Chondrocyte (in vitro differentiated cells): ENCODE results near the gene SEMA3A. TPM values are rescaled to one million over a fixed set of nuclear protein-coding genes. Genes with fewer than 3 reads are reported as not detected.
A peak's percentile ranks its signal among the peaks of the same experiment; 100 is the strongest.

ENCODE experiments used
- DNase-seq: peaks from one replicate; pipeline ENCODE4 v3.0.0; 2021; ENCODE audit warnings: mixed read lengths, low spot score
- H3K27ac Mint-ChIP-seq: one replicate; pipeline ENCODE4 v1.8.0; 2021; ENCODE audit warnings: mild to moderate bottlenecking, moderate library complexity, mixed read lengths; ENCODE audit not compliant: unreplicated experiment
- H3K27me3 Mint-ChIP-seq: 2 replicates; pipeline ENCODE4 v1.8.0; 2021; ENCODE audit warnings: low read depth, mixed read lengths
- H3K36me3 Mint-ChIP-seq: 2 replicates; pipeline ENCODE4 v1.8.0; 2021; ENCODE audit warnings: low read depth, mixed read lengths
- H3K4me1 Mint-ChIP-seq: 2 replicates; pipeline ENCODE4 v1.8.0; 2021; ENCODE audit warnings: low read depth, mild to moderate bottlenecking, mixed read lengths
- H3K4me3 Mint-ChIP-seq: one replicate; pipeline ENCODE4 v1.8.0; 2021; ENCODE audit warnings: mild to moderate bottlenecking, moderate library complexity, mixed read lengths; ENCODE audit not compliant: unreplicated experiment
- H3K9me3 Mint-ChIP-seq: 2 replicates; pipeline ENCODE4 v1.8.0; 2021; ENCODE audit warnings: low read depth, mixed read lengths
- CTCF ChIP-seq: fragments of 200-600 bp; sonication (generic); IDR thresholded peaks from 2 replicates; pipeline ENCODE4 v1.5.0; 2021; ENCODE audit warnings: antibody characterized with exemption, mild to moderate bottlenecking, moderate library complexity
- total RNA-seq: library from RNA; stranded (reverse); gene quantifications from 3 replicates; pipeline ENCODE4 v1.2.1, GENCODE V29; 2021

Gene SEMA3A
- total RNA-seq, 1 donor from 2014 or later = 0.65 TPM

GRCh38 chr7:84040355-84040754 lies 154.2 kb downstream of the SEMA3A start:
- H3K27me3 Mint-ChIP-seq = no peaks in the 10 kb centered on the region
- H3K36me3 Mint-ChIP-seq = no peaks in the 10 kb centered on the region
- H3K4me1 Mint-ChIP-seq = peaks cover 21% of the 10 kb centered on the region
- no peak overlapping the region for H3K4me3 Mint-ChIP-seq
- no peaks in the 10 kb centered on the region for H3K9me3 Mint-ChIP-seq
- H3K27ac Mint-ChIP-seq = no peak overlapping the region
- no peak for TF ChIP-seq CTCF
- no peak for DNase-seq

DNA sequence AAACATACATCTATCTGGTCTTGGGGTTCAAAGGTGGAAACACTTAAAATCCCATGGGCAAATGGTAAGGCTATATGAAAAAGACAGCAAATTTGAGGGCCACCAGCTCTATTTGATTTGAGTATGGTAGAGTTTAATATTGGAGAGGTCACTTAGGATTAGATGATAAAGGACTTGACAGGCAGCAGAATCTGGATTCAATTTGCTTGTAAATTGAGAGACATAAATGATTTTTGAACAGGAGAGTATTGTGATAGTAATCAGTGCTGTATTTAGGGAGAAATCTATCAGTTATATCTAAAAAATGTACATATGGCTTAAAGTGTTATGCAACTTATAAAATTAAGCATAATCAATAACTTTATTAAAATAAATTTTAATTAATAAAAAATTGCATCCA lies 155.2 kb downstream of the SEMA3A start:
- Mint-ChIP-seq H3K27me3 (no peaks in the 10 kb centered on the region), H3K27ac (no peak overlapping the region)

DNA sequence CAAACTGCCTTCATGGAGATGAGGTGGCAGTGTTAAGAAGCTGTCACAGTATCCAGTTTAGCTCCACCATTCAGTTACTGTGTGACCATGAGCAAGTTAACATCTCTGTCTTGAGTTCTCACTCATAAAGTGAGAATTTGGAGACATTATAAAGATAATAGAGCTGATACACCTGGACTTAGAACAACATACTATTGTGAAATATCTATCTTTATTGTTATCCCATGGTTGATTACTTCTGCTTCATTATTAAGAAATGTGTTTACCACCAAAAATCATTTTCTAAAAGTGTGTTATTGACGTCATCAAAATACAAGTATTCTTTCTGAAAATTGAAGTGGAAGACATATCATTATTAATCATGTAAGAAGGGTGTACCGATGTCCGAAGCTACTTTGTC lies 166.9 kb downstream of the SEMA3A start:
- no peak for DNase-seq
- no peak overlapping the region for H3K27ac Mint-ChIP-seq
- H3K9me3 Mint-ChIP-seq = no peaks in the 10 kb centered on the region
- no peaks in the 10 kb centered on the region for H3K36me3 Mint-ChIP-seq
- H3K27me3 Mint-ChIP-seq = no peaks in the 10 kb centered on the region
- H3K4me1 Mint-ChIP-seq = peaks cover 16% of the 10 kb centered on the region
- TF ChIP-seq CTCF = no peak
- H3K4me3 Mint-ChIP-seq = no peak overlapping the region

More for the DNA sequence above, 155.2 kb downstream of the SEMA3A start:
- no peak for TF ChIP-seq CTCF
- Mint-ChIP-seq H3K4me3 (no peak overlapping the region), H3K36me3 (no peaks in the 10 kb centered on the region), H3K4me1 (peaks cover 21% of the 10 kb centered on the region), H3K9me3 (no peaks in the 10 kb centered on the region)
- no peak for DNase-seq

DNA sequence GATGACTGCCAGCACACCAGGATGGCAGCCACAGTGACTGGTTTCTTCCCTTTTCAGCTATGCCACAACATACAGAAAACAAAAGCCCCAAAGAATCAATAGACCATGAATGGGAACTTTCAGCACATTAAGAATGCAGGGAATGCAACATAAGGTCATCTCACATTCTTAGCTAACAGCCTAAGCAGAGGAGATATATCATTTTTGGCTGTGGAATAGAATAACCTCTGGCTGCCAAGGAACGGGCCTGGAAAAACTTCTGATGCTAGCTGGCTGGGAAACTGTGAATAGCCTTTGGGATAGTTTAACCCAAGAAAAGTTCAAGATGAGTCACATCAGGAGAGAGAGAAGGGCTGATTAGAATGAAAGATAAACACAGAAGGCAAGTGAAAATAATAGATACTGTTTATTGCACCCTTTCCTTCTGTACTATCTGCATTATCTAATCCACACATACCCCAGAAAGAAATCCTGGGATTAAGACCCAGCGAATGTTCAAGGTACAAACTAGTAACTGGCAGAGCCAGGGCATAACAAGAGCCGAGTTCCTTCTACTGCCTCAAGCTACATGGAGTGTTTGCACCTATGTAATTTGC lies 169.2 kb downstream of the SEMA3A start:
- TF ChIP-seq CTCF = no peak
- Mint-ChIP-seq H3K27me3 (no peaks in the 10 kb centered on the region), H3K4me1 (peaks cover 33% of the 10 kb centered on the region), H3K4me3 (no peak overlapping the region), H3K36me3 (no peaks in the 10 kb centered on the region), H3K9me3 (no peaks in the 10 kb centered on the region), H3K27ac (peak overlapping the region; percentile 70)
- no peak for DNase-seq

DNA sequence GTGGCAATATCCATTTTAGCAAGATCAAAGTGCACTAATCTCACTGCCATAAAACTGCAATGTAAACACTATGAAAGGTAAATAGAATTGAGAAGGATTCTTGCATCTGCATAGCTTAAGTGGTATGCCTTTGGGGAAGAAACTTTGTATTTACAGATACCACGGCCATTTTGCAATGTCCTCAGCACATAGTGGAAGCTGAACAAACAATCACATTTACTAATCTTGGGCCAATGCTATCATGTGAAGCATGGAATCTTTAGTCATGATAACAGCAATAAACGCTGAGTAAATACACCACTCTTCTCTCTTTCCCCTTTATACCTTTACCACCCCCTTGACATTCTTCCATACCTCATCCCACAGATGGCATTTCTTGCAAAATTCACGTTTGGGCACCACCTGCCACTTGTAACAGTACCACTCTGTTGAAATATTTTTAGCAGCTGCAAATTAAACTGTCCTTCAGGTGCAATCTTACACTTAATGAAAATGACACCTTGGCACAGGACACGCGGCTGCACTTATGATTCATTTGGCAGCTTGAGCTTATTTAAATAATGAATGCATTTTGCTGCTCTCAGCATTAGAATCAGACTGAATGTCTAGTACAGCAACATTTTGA lies 171.8 kb downstream of the SEMA3A start:
- no peak for TF ChIP-seq CTCF
- no peak for DNase-seq
- H3K9me3 Mint-ChIP-seq = no peaks in the 10 kb centered on the region
- no peak overlapping the region for H3K4me3 Mint-ChIP-seq
- H3K4me1 Mint-ChIP-seq = peaks cover 30% of the 10 kb centered on the region
- H3K27me3 Mint-ChIP-seq = no peaks in the 10 kb centered on the region
- no peak overlapping the region for H3K27ac Mint-ChIP-seq
- no peaks in the 10 kb centered on the region for H3K36me3 Mint-ChIP-seq
